ENCODE measurements around the gene C20orf144.

- TF ChIP-seq CTCF (conservative IDR thresholded peaks at IDR 0.05; ENCODE audit: low read length), result no peak
- TF ChIP-seq EZH2phosphoT487 (IDR thresholded peaks at IDR 0.05; ENCODE audit: borderline replicate concordance, low read depth, low read length), result no peak
Observed at GRCh38 chr20:33664762-33665144, 2.6 kb downstream of the C20orf144 start.
